ENCODE measurements around the gene UBR4.

Gene UBR4

GRCh38 chr1:19096990-19097389 is 113.1 kb downstream of the UBR4 start:
- no peak for DNase-seq
- peaks cover 99% of the 10 kb centered on the region for H3K36me3 ChIP-seq (ENCODE audit: insufficient read depth, low read length)

GRCh38 chr1:19096036-19096833 is 113.8 kb downstream of the UBR4 start:
- Histone ChIP-seq H3K4me2 (ENCODE audit: insufficient read depth, low read length) (no peak overlapping the region), H4K20me1 (ENCODE audit: insufficient read depth, low read length) (no peaks in the 10 kb centered on the region; the same call in 1 of the 2 replicates), H3K9me3 (ENCODE audit: insufficient read depth, low read length, severe bottlenecking) (no peaks in the 10 kb centered on the region), H3K36me3 (ENCODE audit: insufficient read depth, low read length) (peaks cover 99% of the 10 kb centered on the region), H2AFZ (ENCODE audit: low read depth, low read length) (no peak overlapping the region), H3K27me3 (ENCODE audit: insufficient read depth, low read length, poor library complexity) (no peaks in the 10 kb centered on the region), H3K4me3 (ENCODE audit: low read depth in 1 of 2, low read length in 2 of 2) (no peak overlapping the region), H3K79me2 (ENCODE audit: insufficient read depth, low read length) (no peaks in the 10 kb centered on the region), H3K4me1 (ENCODE audit: insufficient read depth, low read length) (no peaks in the 10 kb centered on the region), H3K9ac (ENCODE audit: low read depth, low read length) (no peak overlapping the region), H3K27ac (ENCODE audit: low read length) (no peak overlapping the region)
- ATAC-seq (ENCODE audit: insufficient read depth, low read depth): no peak
- peak; percentile 12 for DNase-seq
- TF ChIP-seq EZH2 (IDR thresholded peaks at IDR 0.05; ENCODE audit: borderline replicate concordance, low read depth, low read length, severe bottlenecking): no peak
- peak; percentile 48 for TF ChIP-seq CTCF (IDR thresholded peaks at IDR 0.05; ENCODE audit: borderline replicate concordance, extremely low read depth, low read length, poor library complexity, severe bottlenecking)

More at GRCh38 chr1:19096990-19097389, 113.1 kb downstream of the UBR4 start:
- Histone ChIP-seq H3K79me2 (ENCODE audit: insufficient read depth, low read length) (no peaks in the 10 kb centered on the region), H3K4me1 (ENCODE audit: insufficient read depth, low read length) (no peaks in the 10 kb centered on the region), H3K9me3 (ENCODE audit: insufficient read depth, low read length, severe bottlenecking) (no peaks in the 10 kb centered on the region), H3K27ac (ENCODE audit: low read length) (no peak overlapping the region), H3K27me3 (ENCODE audit: insufficient read depth, low read length, poor library complexity) (no peaks in the 10 kb centered on the region), H3K4me3 (ENCODE audit: low read depth in 1 of 2, low read length in 2 of 2) (no peak overlapping the region), H4K20me1 (ENCODE audit: insufficient read depth, low read length) (no peaks in the 10 kb centered on the region; the same call in 1 of the 2 replicates), H2AFZ (ENCODE audit: low read depth, low read length) (no peak overlapping the region), H3K9ac (ENCODE audit: low read depth, low read length) (no peak overlapping the region), H3K4me2 (ENCODE audit: insufficient read depth, low read length) (no peak overlapping the region)
- no peak for TF ChIP-seq CTCF (IDR thresholded peaks at IDR 0.05; ENCODE audit: borderline replicate concordance, extremely low read depth, low read length, poor library complexity, severe bottlenecking)
- no peak for TF ChIP-seq EZH2 (IDR thresholded peaks at IDR 0.05; ENCODE audit: borderline replicate concordance, low read depth, low read length, severe bottlenecking)
- no peak for ATAC-seq (ENCODE audit: insufficient read depth, low read depth)

- H3K27ac ChIP-seq (ENCODE audit: low read length): no peak overlapping the region
- H3K4me3 ChIP-seq (ENCODE audit: low read depth in 1 of 2, low read length in 2 of 2): no peak overlapping the region
- H3K9me3 ChIP-seq (ENCODE audit: insufficient read depth, low read length, severe bottlenecking): no peaks in the 10 kb centered on the region
- no peaks in the 10 kb centered on the region; the same call in 1 of the 2 replicates for H4K20me1 ChIP-seq (ENCODE audit: insufficient read depth, low read length)
- no peak overlapping the region for H3K4me2 ChIP-seq (ENCODE audit: insufficient read depth, low read length)
- no peak for ATAC-seq (ENCODE audit: insufficient read depth, low read depth)
- TF ChIP-seq EZH2 (IDR thresholded peaks at IDR 0.05; ENCODE audit: borderline replicate concordance, low read depth, low read length, severe bottlenecking) (no peak), CTCF (IDR thresholded peaks at IDR 0.05; ENCODE audit: borderline replicate concordance, extremely low read depth, low read length, poor library complexity, severe bottlenecking) (no peak)
- H3K4me1 ChIP-seq (ENCODE audit: insufficient read depth, low read length): no peaks in the 10 kb centered on the region
- DNase-seq: no peak
- no peak overlapping the region for H3K9ac ChIP-seq (ENCODE audit: low read depth, low read length)
- no peaks in the 10 kb centered on the region for H3K79me2 ChIP-seq (ENCODE audit: insufficient read depth, low read length)
- no peaks in the 10 kb centered on the region for H3K27me3 ChIP-seq (ENCODE audit: insufficient read depth, low read length, poor library complexity)
- no peak overlapping the region for H2AFZ ChIP-seq (ENCODE audit: low read depth, low read length)
- peaks cover 100% of the 10 kb centered on the region for H3K36me3 ChIP-seq (ENCODE audit: insufficient read depth, low read length)
These were observed 118.7 kb downstream of the UBR4 start for GRCh38 chr1:19091196-19091953.
